Bone marrow (tissue), 2 donors: ENCODE results near the gene AP3M1.
A peak's percentile ranks its signal among the peaks of the same experiment; 100 is the strongest.
"Not testable (repeated sequence)": the region's sequence is repeated elsewhere in the genome, so short reads cannot be mapped to it uniquely, and the experiment has no call there.

ENCODE experiments used
- DNase-seq, 2 donors: peaks; one replicate each; lab custom pipeline; 2025; lab: John Stamatoyannopoulos, UW

AP3M1 gene, protein sequence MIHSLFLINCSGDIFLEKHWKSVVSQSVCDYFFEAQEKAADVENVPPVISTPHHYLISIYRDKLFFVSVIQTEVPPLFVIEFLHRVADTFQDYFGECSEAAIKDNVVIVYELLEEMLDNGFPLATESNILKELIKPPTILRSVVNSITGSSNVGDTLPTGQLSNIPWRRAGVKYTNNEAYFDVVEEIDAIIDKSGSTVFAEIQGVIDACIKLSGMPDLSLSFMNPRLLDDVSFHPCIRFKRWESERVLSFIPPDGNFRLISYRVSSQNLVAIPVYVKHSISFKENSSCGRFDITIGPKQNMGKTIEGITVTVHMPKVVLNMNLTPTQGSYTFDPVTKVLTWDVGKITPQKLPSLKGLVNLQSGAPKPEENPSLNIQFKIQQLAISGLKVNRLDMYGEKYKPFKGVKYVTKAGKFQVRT

DNA sequence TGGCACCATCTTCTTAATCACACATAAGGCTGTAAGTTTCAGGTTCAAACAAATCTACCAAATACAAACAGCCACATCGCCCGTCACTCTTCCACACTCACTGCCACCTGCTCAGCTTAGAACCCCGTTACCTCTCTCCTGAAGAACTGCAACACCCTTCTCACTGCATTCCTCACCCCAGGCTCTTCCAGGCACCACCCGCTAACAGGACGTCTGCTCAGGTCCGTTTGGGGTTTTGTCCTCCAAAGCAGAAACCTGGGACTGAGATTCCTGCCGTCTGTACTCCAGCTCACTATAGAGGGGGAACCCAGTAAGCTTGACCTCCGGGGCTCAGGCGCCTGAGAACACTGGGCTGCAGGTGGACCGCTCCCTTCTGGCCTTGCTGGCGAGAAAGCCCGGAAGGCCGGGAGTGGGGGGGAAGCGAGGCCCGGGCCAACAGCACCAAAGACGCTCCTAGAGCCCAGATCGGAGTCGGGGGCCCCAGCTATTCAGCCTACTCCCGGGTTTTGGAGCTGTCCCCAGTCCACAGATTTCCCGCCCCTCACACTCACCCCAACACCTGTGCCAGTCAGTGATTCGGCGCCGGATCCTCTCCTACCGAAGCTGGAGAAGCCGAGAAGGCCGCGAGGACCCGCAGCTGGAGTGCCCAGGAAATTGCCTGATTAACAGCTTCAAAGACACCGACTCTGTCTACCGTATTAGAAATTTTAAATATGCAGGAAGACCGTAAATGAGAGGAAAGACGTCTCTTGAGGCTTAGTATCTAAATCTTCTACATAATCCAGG is at the start of gene AP3M1:
AP3M1 (minus strand) TSS at position 625 of the 786 bp plus-strand sequence. CDS start 12,449 bp downstream, outside the sequence.
- DNase-seq, result peak in 1 of 2 donors; percentile 73

DNA sequence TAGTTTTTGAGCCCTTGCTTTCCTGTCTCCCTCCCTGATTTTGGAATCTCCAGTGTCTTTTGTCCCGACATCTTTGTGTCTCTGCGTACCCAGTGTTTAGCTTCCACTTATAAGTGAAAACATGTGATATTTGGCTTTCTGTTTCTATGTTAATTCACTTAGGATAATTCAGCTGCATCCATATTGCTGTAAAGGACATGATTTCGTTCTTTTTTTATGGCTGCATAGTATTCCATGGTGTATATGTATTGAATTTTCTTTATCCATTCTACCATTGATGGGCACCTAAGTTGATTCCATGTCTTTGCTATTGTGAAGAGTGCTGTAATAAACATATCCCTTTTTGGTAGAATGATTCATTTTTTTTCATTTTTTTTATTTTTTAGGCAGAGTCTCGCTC is 48.7 kb upstream of the AP3M1 start:
- DNase-seq, result no peak

DNA sequence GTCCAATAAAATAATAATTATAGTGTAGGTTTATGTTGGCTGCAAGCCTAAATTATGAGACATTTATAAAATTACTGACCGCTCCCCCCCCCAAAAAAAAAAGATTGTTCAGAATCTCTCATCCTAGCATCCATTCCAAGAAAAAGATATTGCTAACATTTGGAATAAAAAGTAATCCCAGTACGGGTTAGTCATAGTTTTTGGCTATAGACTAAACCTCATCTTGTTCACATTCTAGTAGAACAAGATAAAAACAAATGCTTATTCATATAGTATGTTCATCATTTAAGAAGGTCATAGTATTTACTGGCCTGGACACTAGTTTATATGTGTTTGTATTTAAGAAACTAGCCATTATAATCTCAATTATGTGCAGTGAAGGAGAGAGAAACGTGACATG is 44.4 kb upstream of the AP3M1 start:
- no peak for DNase-seq

DNA sequence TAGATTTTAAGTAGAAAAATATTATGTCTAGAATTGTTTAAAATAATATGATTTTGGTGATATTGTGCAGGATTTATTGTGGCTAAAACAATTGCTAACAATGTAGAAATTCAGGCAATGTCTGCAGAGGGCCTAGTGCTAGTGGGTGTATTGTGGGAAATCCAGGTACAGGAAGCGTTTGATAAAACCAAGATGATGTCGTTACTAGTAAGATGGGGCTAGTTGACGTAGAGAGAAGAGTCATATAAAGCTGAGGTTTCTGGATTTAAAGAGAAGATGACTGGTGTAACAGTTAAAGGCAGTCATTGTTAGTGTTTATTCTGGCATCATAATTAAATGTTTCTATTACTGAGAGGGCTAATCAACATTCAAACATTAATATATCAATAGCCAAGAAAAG is 43.9 kb upstream of the AP3M1 start:
- DNase-seq, result no peak

DNA sequence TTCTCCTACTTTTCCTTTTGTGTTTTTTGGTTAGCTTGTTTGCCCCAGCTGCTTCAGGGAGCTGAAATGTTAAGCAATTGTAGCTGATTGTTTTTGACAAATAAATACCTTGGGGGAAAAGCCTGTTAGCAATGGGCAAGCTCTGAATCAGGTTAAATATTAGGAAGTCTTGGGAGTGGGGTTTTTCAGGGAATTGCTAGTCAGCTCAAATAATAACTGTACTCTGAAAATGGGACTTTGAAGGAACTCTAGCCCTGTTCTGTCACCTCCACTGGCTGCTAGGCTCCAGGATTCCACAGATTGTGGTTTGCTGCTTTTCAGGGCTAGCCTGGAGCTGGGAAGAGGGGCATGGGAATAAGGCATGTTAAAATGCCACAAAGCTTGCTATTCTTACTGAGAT is 39.9 kb upstream of the AP3M1 start:
- no peak for DNase-seq

DNA sequence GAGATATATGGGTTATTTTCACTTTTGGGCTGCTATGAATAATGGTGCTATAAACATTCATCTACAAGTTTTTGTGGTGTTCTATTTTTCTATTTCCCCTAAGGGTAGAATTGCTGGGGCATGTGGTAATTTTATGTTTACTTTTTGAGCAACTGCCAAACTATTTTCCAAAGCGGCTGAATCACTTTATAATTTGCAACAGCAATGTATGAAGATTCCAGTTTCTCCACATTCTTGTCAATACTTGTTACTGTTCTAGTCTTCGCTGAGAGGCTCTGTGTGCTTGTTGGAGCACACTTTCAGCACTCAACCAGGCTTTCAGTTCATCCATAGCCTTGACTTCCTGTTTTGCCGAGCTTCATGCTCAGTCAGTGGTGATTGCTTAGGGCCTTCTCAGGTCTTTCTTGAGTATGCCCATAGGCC is 39.4 kb upstream of the AP3M1 start:
- peak in 1 of 2 donors; percentile 25 for DNase-seq

DNA sequence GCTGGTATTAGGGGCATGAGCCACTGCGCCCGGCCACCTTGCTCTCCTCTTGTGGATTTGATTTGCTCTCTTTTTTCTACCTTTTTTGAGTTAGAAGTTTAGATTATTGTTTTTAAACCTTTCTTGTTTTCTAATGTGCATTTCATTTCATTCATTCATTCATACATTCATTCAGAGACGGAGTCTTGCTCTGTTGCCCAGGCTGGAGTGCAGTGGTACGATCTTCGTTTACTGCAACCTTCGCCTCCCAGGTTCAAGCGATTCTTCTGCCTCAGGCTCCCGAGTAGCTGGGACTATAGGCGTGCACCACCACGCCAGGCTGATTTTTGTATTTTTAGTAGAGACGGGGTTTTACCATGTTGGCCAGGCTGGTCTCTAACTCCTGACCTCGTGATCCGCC is 38.0 kb upstream of the AP3M1 start:
- DNase-seq, result not testable (repeated sequence)

DNA sequence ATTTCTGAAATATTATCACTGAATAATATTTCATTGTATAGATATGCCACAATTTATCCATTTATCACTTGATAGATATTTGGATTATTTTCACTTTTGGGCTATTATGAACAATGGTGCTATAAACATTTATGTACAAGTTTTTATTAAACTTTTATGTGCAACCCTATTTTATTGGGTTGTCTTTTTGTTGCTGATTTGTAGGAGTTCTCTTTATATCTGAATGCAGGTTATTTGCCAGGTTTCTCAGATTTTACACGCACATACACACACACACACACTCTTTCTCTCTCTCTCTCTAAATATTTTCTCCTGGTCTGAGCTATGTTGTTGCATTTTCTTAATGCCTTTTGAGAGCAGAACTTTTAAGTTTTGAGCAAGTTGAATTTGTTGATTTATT is 36.6 kb upstream of the AP3M1 start:
- DNase-seq, result no peak

DNA sequence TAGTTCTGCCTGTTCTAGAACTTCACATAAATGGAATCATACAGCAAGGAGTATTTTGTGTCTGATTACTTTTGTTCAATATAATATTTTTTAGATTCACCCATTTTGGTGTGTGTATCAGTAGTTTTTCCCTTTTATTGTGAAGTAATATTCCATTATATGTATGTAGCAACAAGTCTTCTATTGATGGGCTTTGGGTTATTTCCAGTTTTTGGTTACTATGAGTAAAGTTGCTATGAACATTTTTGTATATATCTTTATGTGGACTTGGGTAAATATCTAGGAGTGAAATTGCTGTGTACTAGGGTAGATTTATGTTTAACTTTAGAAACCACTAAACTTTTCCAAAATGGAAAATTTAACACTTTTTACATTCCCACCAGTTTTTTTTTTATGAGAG is 36.0 kb upstream of the AP3M1 start:
- no peak for DNase-seq

DNA sequence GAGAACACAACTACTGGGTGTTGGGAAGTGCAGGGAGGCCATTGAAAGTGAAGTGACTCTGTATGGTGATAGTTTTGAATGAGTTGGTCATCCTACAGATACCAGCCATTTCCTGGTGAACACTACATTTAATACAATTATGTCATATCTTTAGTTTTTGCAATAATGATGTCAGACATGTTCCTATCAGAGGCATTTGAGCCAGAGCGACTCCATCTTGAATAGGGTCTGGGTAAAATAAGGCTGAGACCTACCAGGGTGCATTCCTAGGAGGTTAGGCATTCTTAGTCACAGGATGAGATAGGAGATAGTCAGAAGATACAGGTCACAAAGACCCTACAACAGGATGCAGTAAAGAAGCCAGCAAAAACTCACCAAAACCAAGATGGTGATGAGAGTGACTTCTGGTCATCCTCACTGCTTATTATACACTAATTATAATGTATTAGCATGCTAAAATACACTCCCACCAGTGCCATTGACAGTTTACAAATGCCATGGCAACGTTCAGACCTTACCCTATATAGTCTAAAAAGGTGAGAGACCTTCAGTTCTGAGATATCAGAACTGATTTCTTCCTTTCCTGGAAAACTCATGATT is 28.6 kb upstream of the AP3M1 start:
- no peak for DNase-seq

DNA sequence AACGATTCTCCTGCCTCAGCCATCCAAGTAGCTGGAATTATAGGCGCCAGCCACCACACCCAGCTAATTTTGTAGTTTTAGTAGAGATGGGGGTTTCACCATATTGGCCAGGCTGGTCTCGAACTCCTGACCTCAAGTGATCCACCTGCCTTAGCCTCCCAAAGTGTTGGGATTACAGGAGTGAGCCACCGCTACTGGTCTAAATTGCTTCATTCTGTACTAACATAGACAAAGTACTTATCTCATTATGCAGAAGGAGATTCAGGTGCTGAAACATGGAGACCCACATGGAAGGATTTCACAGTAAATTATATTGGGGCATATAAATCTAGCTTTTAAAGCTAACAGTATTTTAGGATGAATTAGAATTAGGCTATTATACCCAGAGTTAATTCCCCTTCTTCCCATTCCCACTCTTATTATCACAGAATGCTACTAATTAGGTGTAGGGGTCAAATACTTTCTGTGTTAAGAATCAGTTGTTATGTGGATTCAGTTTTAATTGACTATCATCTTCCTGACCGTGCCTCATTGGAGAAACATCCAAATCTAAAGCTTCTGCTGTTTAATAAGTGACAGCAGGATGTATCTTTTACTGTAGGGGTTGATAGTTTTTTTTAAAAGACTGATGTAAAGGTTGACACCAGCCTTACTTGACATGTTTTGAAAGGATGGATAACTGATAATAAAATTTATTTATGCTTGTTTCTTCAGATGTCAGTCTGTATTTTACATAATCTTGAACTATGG is 27.6 kb upstream of the AP3M1 start:
- no peak for DNase-seq

DNA sequence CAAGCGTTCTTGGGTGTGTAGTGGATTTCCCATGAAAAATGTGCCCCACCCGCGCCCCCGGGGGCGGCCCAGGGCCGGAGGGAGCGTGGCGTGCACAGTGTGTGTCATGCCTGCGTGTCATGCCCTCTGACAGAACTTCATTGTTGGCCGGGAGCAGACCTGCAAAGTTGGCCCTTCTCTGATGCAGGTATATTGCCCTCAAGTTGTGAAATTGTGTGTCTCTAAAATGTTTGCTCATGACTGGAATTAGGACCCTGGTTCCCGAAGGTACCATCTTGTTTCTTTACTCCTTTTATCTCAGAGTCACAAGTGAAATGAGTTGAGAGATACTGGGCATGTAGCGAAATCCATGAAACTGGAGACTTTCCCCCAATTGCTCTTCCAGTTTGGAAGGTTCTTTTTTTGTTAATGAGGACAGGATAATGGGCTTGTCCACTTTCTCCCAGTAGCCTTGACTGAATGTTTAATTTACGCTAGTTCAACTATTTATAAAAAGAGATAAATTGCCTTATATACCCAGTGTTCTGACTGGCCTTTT is 26.6 kb upstream of the AP3M1 start:
- peak in 1 of 2 donors; percentile 4 for DNase-seq

DNA sequence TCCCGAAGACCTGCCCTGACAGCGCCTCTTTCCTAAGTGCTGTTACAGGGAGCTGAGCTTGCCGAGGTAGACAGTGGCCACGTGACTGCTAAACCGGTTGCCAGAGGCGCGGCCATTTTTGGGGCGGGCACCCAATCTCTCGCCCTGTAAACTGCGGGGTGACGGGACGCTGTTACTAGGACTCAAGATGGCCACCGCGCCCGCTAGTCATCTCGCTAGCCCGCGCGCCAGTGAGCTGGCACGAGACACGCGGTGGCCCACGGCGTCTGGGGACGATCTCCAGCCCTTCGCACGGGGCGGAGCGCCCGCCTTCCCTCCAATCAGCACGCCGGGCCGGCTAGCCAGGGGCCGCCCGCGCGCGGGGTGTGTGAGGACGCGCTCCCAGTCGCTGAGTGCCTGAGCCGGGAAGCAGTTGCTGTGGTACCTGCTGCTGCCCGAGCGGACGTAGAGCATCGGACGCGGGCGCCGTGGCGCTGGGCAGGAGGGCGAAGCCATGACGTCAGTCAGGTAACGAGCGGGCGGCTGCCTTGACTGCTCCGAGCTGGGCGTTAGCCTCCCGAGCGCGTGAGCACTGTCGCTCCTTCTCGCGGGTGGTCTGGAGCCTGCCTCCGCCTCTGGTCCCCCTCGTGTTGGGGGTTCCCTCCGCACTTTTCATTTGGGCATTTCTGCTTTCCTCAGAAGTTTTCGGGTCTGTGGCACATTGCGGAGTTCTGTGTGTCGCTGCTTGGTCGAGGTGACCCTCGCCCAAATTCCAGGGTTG is 25.9 kb upstream of the AP3M1 start:
- peak; percentile 87 to 93 for DNase-seq

DNA sequence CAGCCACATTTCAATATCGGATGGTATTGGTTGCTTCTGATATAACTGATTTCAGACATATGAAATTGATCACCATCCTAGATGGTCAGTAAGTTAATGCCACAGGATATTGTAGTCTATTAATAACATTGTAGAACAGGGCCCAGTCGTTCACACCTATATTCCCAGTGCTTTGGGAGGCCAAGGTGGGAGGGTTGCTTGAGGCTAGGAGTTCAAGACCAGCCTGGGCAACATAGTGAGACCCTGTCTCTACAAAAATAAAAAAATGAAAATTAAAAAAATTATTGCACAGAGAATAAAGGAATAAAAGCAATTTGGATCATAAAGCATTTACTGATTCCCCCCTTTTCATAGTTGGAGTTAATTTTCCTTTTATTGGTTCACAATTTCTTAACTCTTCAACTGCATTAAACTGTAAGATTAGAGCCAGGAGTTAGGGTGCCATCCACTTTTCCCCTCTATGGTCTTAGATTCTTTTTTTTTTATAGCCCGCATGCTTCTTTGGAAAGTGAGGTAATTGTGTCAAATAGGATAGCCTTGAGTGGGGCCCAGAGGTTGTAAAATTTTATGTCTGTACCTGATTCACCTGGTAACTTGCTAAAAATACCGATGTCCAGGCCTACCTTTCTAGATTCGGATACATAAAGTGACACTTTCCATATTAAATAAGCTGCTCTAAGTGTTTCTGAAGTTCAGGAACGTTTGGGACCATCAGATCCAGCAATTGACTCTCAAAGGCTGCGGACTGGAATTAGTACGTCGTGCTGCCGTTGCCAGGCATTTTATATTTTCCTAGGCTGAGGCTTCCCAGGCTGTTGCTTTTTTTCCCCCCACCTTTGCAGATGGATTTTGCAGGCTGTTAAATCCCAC is 25.1 kb upstream of the AP3M1 start:
- no peak for DNase-seq

DNA sequence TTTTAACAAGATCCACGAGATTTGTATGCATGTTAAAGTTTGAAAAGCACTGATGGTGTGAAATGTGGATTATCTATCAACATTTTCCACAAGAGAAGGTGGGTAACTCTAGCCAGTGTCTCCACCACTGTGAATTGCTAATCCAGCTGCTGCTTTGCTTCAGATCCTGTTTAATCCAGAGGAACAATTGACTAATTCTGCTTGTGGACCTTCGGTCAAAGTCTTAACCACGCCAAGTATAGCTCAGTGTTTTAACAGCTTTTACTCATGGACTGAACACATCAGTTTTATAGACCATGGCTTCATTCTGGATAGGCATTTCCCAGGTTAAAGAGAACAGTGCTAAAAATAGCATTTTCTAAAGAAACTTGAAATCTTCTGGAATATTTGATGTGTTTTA is 23.9 kb upstream of the AP3M1 start:
- DNase-seq, result no peak

DNA sequence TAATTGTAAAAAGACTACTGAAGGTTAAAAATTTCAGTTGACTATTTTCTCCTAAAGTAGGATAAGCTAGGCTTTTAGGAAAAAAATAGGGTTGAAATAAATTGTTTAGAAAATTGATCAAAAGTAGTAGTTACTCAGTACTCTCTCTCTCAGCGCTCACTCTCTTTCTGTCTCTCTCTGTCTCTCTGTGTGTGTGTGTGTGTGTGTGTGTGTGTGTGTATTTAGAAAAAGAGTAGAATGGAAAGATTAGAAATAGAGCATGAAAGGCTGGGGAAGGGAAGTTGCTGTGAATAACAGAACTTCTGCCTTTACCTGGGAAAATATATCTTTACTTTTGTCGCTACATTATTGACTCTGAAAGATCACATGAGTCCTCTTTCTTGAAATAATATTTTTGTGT is 21.0 kb upstream of the AP3M1 start:
- no peak for DNase-seq

DNA sequence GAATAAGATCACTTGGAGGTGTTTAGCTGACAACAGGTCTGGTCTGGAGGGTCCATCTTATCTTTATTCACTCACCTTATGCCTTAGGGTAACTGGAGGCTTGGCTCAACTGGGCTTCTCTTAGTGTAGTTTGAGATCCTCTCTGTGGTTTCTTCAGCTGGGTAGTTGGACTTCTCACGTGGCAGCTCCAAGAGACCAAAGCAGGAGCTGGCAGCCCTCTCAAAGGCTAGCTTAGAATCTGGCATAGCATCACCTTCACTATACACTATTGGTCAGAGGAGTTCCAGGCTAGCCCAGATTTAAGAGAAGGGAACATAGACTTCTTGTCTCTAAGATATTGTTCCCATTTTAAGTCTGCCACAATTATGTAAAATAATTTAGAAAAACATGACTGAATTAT is 16.8 kb upstream of the AP3M1 start:
- DNase-seq, result no peak

DNA sequence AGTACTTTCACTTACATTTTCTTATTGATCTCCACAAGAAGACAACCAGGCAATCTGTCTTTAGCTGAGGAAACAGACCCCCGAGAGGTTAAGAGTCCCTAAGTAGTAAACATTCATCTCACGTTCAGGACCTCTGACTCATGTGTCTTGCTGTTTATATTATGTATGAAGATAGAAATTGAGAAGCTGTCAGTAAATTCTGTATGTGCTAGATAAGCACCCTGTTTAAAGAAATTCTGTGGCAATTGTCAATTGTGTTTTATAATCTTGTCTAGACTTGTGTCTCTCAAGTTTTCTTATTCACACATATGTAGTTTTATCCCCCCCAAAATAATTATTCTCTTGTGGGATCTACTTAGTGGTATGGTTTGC is 14.9 kb upstream of the AP3M1 start:
- DNase-seq, result peak in 1 of 2 donors; percentile 59

DNA sequence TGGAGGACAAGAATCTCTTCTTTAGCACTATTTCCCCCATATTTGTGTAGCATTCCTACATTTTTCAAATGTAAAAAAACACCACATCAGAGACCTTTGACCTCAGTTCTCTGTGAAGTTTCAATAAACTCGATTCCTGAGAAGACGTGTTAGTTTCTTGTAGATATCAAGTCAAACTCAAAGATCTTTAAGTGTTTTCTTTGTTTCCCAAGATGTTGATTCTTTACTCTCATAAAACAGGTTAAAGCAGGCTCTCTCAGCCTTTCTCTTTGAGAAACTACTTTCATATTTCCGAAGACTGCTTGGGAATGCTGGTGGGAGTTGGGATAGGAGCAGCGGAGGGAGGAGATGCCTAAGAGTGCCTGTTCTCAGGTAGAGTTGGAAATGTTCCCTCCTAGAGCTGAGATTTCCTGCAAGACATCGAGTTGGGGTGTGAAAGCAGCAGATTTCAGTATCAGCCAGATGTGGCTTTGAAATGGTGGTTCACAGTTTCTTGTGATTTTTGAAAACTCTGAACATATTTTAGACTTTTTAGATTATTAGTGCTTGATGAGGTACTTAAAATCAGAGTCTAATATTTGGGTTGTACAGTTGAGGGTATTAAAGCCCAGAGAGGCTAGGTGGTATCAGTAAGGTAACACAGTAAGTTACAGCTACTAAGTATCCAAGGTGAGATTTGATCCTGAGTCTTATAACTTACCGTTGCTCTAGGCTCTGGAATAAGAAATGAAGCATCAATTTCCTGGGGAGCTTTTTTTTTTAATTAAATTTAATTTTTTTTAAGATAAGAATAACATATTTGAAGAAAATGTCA is 14.3 kb upstream of the AP3M1 start:
- DNase-seq, result no peak
